Hepatocyte (in vitro differentiated cells): Measurements from ENCODE around the gene C2orf81. TPM values are rescaled to one million over a fixed set of nuclear protein-coding genes. Genes with fewer than 3 reads are reported as not detected.

Source experiments
- DNase-seq: peaks from one replicate; pipeline ENCODE4 v3.0.0-alpha.2; 2016; ENCODE audit warnings: low spot score
- H2AFZ ChIP-seq: fragments of 200-600 bp; sonication (generic); 2 replicates; pipeline ENCODE4 v1.6.0; 2016; ENCODE audit warnings: antibody characterized with exemption, mild to moderate bottlenecking
- H3K27ac ChIP-seq: fragments of 200-600 bp; sonication (generic); 2 replicates; pipeline ENCODE4 v1.5.1; 2016; ENCODE audit warnings: mild to moderate bottlenecking
- H3K27me3 ChIP-seq: fragments of 200-600 bp; sonication (generic); 2 replicates; pipeline ENCODE4 v1.6.1; 2016
- H3K36me3 ChIP-seq: fragments of 200-600 bp; sonication (generic); replicated peaks from 2 replicates; pipeline ENCODE4 v1.5.1; 2016; ENCODE audit warnings: low read depth; ENCODE audit not compliant: insufficient read depth
- H3K4me1 ChIP-seq: fragments of 200-600 bp; sonication (generic); 2 replicates; pipeline ENCODE4 v1.5.1; 2016; ENCODE audit warnings: mild to moderate bottlenecking, moderate library complexity; ENCODE audit not compliant: insufficient read depth
- H3K4me2 ChIP-seq: fragments of 200-600 bp; sonication (generic); 2 replicates; pipeline ENCODE4 v1.6.0; 2016
- H3K4me3 ChIP-seq: fragments of 200-600 bp; sonication (generic); 2 replicates; pipeline ENCODE4 v1.5.1; 2016; ENCODE audit warnings: mild to moderate bottlenecking
- H3K79me2 ChIP-seq: fragments of 200-600 bp; sonication (generic); 2 replicates; pipeline ENCODE4 v1.6.0; 2017; ENCODE audit warnings: mild to moderate bottlenecking
- H3K9me2 ChIP-seq: fragments of 200-600 bp; sonication (generic); replicated peaks from 2 replicates; pipeline ENCODE4 v1.6.0; 2017; ENCODE audit warnings: mild to moderate bottlenecking; ENCODE audit not compliant: insufficient read depth
- H3K9me3 ChIP-seq: fragments of 200-600 bp; sonication (generic); 2 replicates; pipeline ENCODE4 v1.5.1; 2016; ENCODE audit warnings: low read depth, mild to moderate bottlenecking
- H4K20me1 ChIP-seq: fragments of 200-600 bp; sonication (generic); 2 replicates; pipeline ENCODE4 v1.6.0; 2016; ENCODE audit warnings: mild to moderate bottlenecking; ENCODE audit not compliant: insufficient read depth, poor library complexity, severe bottlenecking
- CTCF ChIP-seq: fragments of 200-600 bp; sonication (generic); IDR thresholded peaks from 2 replicates; pipeline ENCODE4 v1.5.1; 2016; ENCODE audit warnings: antibody characterized with exemption, mild to moderate bottlenecking; ENCODE audit not compliant: poor library complexity
- EZH2 ChIP-seq: fragments of 200-600 bp; sonication (generic); IDR thresholded peaks from 2 replicates; pipeline ENCODE4 v1.6.1; 2016; ENCODE audit warnings: antibody characterized with exemption, mild to moderate bottlenecking, borderline replicate concordance
- EZH2phosphoT487 ChIP-seq: fragments of 200-600 bp; sonication (generic); IDR thresholded peaks from one replicate; pipeline ENCODE4 v1.6.1; 2018; ENCODE audit warnings: antibody characterized with exemption, mild to moderate bottlenecking, low read depth, moderate library complexity; ENCODE audit not compliant: unreplicated experiment, severe bottlenecking
- WGBS: methylation state at CpG from one replicate; pipeline ENCODE4 v1.1.6; 2016; ENCODE audit warnings: low lambda C conversion rate; ENCODE audit errors: missing lambda C conversion rate; 5-methylcytosine and 5-hydroxymethylcytosine counted together
- polyA plus RNA-seq: library from polyadenylated mRNA; unstranded; fragments of >200 nt; fragmentation: Nextera tagmentation; extraction: Ambion mirVana; gene quantifications from 2 replicates; pipeline ENCODE4 v1.2.1, GENCODE V29; 2016
- total RNA-seq: library from RNA; depleted of rRNA; stranded (reverse); fragments of >200 nt; gene quantifications from 2 replicates; pipeline ENCODE4 v1.2.3, GENCODE V29; 2014

Gene C2orf81
- total and polyA plus RNA-seq, 2 experiments from 2014 or later: 0.37 to 0.76 TPM

- Histone ChIP-seq H3K27ac (peak overlapping the region; percentile 65), H3K27me3 (no peaks in the 10 kb centered on the region), H2AFZ (peak overlapping the region; percentile 41)
These were observed 37.5 kb upstream of the C2orf81 start for GRCh38 chr2:74458938-74459363.

GRCh38 chr2:74458132-74458937 is 36.9 kb upstream of the C2orf81 start, which contains the start of gene WBP1:
TSS of gene WBP1 (plus strand) at chr2:74458438. CDS start at chr2:74458603, 165 bp downstream.
- peak; percentile 99 for DNase-seq
- H3K9me2 ChIP-seq: no peaks in the 10 kb centered on the region
- H3K27ac ChIP-seq: peak within 1 kb of the TSS; percentile 95
- TF ChIP-seq EZH2 (no peak), CTCF (no peak), EZH2phosphoT487 (no peak)
- H2AFZ ChIP-seq: peak within 1 kb of the TSS; percentile 41
- H3K4me3 ChIP-seq: peak within 1 kb of the TSS; percentile 44
- H3K9me3 ChIP-seq: no peaks in the 10 kb centered on the region
- 1% methylated on average over 31 of the region's 38 CpGs for WGBS
- H4K20me1 ChIP-seq: no peaks in the 10 kb centered on the region
- peaks cover 34% of the 10 kb centered on the region for H3K79me2 ChIP-seq
- H3K36me3 ChIP-seq: no peaks in the 10 kb centered on the region
- H3K4me1 ChIP-seq: peaks cover 15% of the 10 kb centered on the region
- H3K27me3 ChIP-seq: no peaks in the 10 kb centered on the region
- H3K4me2 ChIP-seq: peak within 1 kb of the TSS; percentile 82

More at GRCh38 chr2:74458938-74459363, 37.5 kb upstream of the C2orf81 start:
- Histone ChIP-seq H3K4me2 (peak overlapping the region; percentile 82), H3K4me1 (peaks cover 18% of the 10 kb centered on the region), H3K79me2 (peaks cover 37% of the 10 kb centered on the region), H3K9me3 (no peaks in the 10 kb centered on the region), H3K9me2 (no peaks in the 10 kb centered on the region), H4K20me1 (no peaks in the 10 kb centered on the region), H3K4me3 (peak overlapping the region; percentile 44), H3K36me3 (no peaks in the 10 kb centered on the region)
- no peak for DNase-seq
- TF ChIP-seq EZH2phosphoT487: no peak
- TF ChIP-seq EZH2: no peak
- no peak for TF ChIP-seq CTCF
- 7% methylated on average over 10 of the region's 10 CpGs for WGBS

- no peaks in the 10 kb centered on the region for H4K20me1 ChIP-seq
- no peaks in the 10 kb centered on the region for H3K36me3 ChIP-seq
- peak overlapping the region; percentile 82 for H3K4me2 ChIP-seq
- TF ChIP-seq EZH2phosphoT487: no peak
- DNase-seq: peak; percentile 91
- H3K4me3 ChIP-seq: peak overlapping the region; percentile 23
- WGBS: 2% methylated on average over 33 of the region's 46 CpGs
- no peaks in the 10 kb centered on the region for H3K27me3 ChIP-seq
- H3K27ac ChIP-seq: peak overlapping the region; percentile 95
- peaks cover 15% of the 10 kb centered on the region for H3K4me1 ChIP-seq
- no peaks in the 10 kb centered on the region for H3K9me2 ChIP-seq
- peak overlapping the region; percentile 36 for H2AFZ ChIP-seq
- H3K9me3 ChIP-seq: no peaks in the 10 kb centered on the region
- peaks cover 31% of the 10 kb centered on the region for H3K79me2 ChIP-seq
These were observed 36.2 kb upstream of the C2orf81 start for GRCh38 chr2:74457549-74458131.

- Histone ChIP-seq H3K9me3 (no peaks in the 10 kb centered on the region), H3K79me2 (peaks cover 31% of the 10 kb centered on the region), H3K36me3 (no peaks in the 10 kb centered on the region), H3K27ac (peak overlapping the region; percentile 95), H2AFZ (peak overlapping the region; percentile 36), H3K4me2 (peak overlapping the region; percentile 82), H3K27me3 (no peaks in the 10 kb centered on the region), H3K4me1 (peaks cover 15% of the 10 kb centered on the region), H3K9me2 (no peaks in the 10 kb centered on the region), H3K4me3 (peak overlapping the region; percentile 23), H4K20me1 (no peaks in the 10 kb centered on the region)
- WGBS: 1% methylated on average over 27 of the region's 27 CpGs
- no peak for DNase-seq
- TF ChIP-seq CTCF (no peak), EZH2 (no peak), EZH2phosphoT487 (no peak)
These were observed 35.7 kb upstream of the C2orf81 start for GRCh38 chr2:74457129-74457548.
